ENCODE measurements around the gene KCNG3. TPM values are rescaled to one million over a fixed set of nuclear protein-coding genes. Genes with fewer than 3 reads are reported as not detected.

Gene KCNG3
- total RNA-seq, 5 donors from 2014 or later (not counting 1 experiment from before 2014, with no cell fraction given): 0.09 to 0.25 (median 0.15) TPM; not detected in 2

DNA sequence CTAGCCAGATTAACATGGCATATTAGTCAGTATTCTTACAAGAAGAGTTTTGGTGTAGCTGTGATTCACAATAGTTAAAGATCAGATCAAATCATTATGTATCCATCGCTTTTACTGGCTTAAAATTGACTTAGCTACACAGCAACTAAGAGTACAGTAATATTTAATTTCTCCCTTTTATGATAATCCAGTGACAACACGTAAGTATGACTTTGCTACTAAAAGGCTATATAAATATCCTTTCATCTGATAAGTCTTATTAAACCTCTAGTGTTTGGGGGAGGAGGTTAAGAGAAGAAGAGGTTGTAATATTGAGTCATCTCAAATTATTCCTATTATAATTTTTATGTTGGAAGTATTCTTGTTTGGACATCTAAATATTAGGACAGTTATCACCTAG is 51.0 kb downstream of the KCNG3 start:
- ChIA-PET POLR2A (no interaction called here), CTCF (no interaction called here)
- ATAC-seq (replicated peaks in 1 of 4): no peak
- Histone ChIP-seq H3K27me3 (replicated peaks in 1 of 2; ENCODE audit: control insufficient read depth in 2 of 2, extremely low read depth in 1 of 2, insufficient read depth in 2 of 2, low read length in 1 of 2) (no peaks in the 10 kb centered on the region), H3K4me1 (ENCODE audit: control insufficient read depth in 1 of 2, extremely low read depth in 1 of 2, insufficient read depth in 2 of 2, low read length in 2 of 2) (no peaks in the 10 kb centered on the region), H3K9me3 (no peaks in the 10 kb centered on the region), H3K27ac (ENCODE audit: low read length) (no peak overlapping the region), H3K4me3 (ENCODE audit: control insufficient read depth in 1 of 2, extremely low read depth in 1 of 2, low read length in 1 of 2) (no peak overlapping the region), H3K36me3 (ENCODE audit: control insufficient read depth in 2 of 2, extremely low read depth in 1 of 2, insufficient read depth in 1 of 2, low read length in 1 of 2) (no peaks in the 10 kb centered on the region)
- no CpG with 5 or more reads among the region's 2 CpGs for WGBS (ENCODE audit: insufficient coverage)
- H3K27ac Mint-ChIP-seq: no peak overlapping the region
- H3K36me3 Mint-ChIP-seq: no peaks in the 10 kb centered on the region
- H3K9me3 Mint-ChIP-seq: no peaks in the 10 kb centered on the region
- no peak for DNase-seq
- peaks cover 0 to 2% of the 10 kb centered on the region in 2 donors for H3K27me3 Mint-ChIP-seq
- no peak overlapping the region for H3K4me3 Mint-ChIP-seq
- H3K4me1 Mint-ChIP-seq: no peaks in the 10 kb centered on the region

- ChIA-PET POLR2A (no interaction called here), CTCF (no interaction called here)
- Mint-ChIP-seq H3K27ac (no peak overlapping the region), H3K36me3 (no peaks in the 10 kb centered on the region), H3K9me3 (no peaks in the 10 kb centered on the region), H3K4me1 (no peaks in the 10 kb centered on the region), H3K27me3 (peaks cover 0 to 9% of the 10 kb centered on the region in 2 donors), H3K4me3 (no peak overlapping the region)
- Histone ChIP-seq H3K9me3 (no peaks in the 10 kb centered on the region), H3K27ac (ENCODE audit: low read length) (no peak overlapping the region), H3K4me3 (ENCODE audit: control insufficient read depth in 1 of 2, extremely low read depth in 1 of 2, low read length in 1 of 2) (no peak overlapping the region), H3K4me1 (ENCODE audit: control insufficient read depth in 1 of 2, extremely low read depth in 1 of 2, insufficient read depth in 2 of 2, low read length in 2 of 2) (no peaks in the 10 kb centered on the region), H3K27me3 (replicated peaks in 1 of 2; ENCODE audit: control insufficient read depth in 2 of 2, extremely low read depth in 1 of 2, insufficient read depth in 2 of 2, low read length in 1 of 2) (no peaks in the 10 kb centered on the region), H3K36me3 (ENCODE audit: control insufficient read depth in 2 of 2, extremely low read depth in 1 of 2, insufficient read depth in 1 of 2, low read length in 1 of 2) (no peaks in the 10 kb centered on the region)
- DNase-seq (no peak), ATAC-seq (replicated peaks in 1 of 4) (no peak)
Measured at GRCh38 chr2:42438685-42439084, 55.1 kb downstream of the KCNG3 start.

DNA sequence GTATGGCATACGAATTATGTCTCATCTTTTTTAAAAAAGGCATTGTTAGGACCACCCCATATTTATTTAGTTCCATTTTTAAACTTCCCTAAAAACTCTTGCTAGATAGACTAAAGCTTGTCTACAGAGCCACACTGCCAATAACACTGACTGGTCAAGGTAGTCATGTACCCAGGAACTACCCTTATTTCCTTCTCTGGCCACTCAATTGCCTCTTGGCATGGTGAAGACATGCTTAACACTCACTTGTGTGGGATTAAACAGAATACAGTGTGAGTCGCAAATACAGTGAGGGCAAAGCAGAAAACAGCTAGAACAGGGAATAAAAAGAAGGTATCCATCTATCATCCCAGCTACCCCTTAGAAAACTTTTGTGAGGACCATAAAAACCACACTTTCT is 57.4 kb downstream of the KCNG3 start:
- POLR2A ChIA-PET: no interaction called here
- no CpG with 5 or more reads among the region's 2 CpGs for WGBS (ENCODE audit: insufficient coverage)
- no peaks in the 10 kb centered on the region for H3K36me3 Mint-ChIP-seq
- Histone ChIP-seq H3K36me3 (ENCODE audit: control insufficient read depth in 2 of 2, extremely low read depth in 1 of 2, insufficient read depth in 1 of 2, low read length in 1 of 2) (no peaks in the 10 kb centered on the region), H3K4me3 (ENCODE audit: control insufficient read depth in 1 of 2, extremely low read depth in 1 of 2, low read length in 1 of 2) (no peak overlapping the region), H3K9me3 (no peaks in the 10 kb centered on the region), H3K4me1 (ENCODE audit: control insufficient read depth in 1 of 2, extremely low read depth in 1 of 2, insufficient read depth in 2 of 2, low read length in 2 of 2) (no peaks in the 10 kb centered on the region), H3K27ac (ENCODE audit: low read length) (no peak overlapping the region), H3K27me3 (replicated peaks in 1 of 2; ENCODE audit: control insufficient read depth in 2 of 2, extremely low read depth in 1 of 2, insufficient read depth in 2 of 2, low read length in 1 of 2) (no peaks in the 10 kb centered on the region)
- DNase-seq (no peak), ATAC-seq (replicated peaks in 1 of 4) (no peak)
- H3K27me3 Mint-ChIP-seq: peaks cover 0 to 16% of the 10 kb centered on the region in 2 donors
- CTCF ChIA-PET: no interaction called here
- no peak overlapping the region for H3K27ac Mint-ChIP-seq
- no peaks in the 10 kb centered on the region for H3K9me3 Mint-ChIP-seq
- no peaks in the 10 kb centered on the region for H3K4me1 Mint-ChIP-seq
- H3K4me3 Mint-ChIP-seq: no peak overlapping the region

GRCh38 chr2:42435628-42436027 is 58.2 kb downstream of the KCNG3 start:
- H3K36me3 Mint-ChIP-seq: no peaks in the 10 kb centered on the region
- no peaks in the 10 kb centered on the region for H3K9me3 Mint-ChIP-seq
- DNase-seq (no peak), ATAC-seq (replicated peaks in 1 of 4) (no peak)
- no peak overlapping the region for H3K4me3 Mint-ChIP-seq
- no peak overlapping the region for H3K27ac Mint-ChIP-seq
- H3K4me1 Mint-ChIP-seq: no peaks in the 10 kb centered on the region
- Histone ChIP-seq H3K27me3 (replicated peaks in 1 of 2; ENCODE audit: control insufficient read depth in 2 of 2, extremely low read depth in 1 of 2, insufficient read depth in 2 of 2, low read length in 1 of 2) (no peaks in the 10 kb centered on the region), H3K27ac (ENCODE audit: low read length) (no peak overlapping the region), H3K9me3 (no peaks in the 10 kb centered on the region), H3K4me1 (ENCODE audit: control insufficient read depth in 1 of 2, extremely low read depth in 1 of 2, insufficient read depth in 2 of 2, low read length in 2 of 2) (no peaks in the 10 kb centered on the region), H3K4me3 (ENCODE audit: control insufficient read depth in 1 of 2, extremely low read depth in 1 of 2, low read length in 1 of 2) (no peak overlapping the region), H3K36me3 (ENCODE audit: control insufficient read depth in 2 of 2, extremely low read depth in 1 of 2, insufficient read depth in 1 of 2, low read length in 1 of 2) (no peaks in the 10 kb centered on the region)
- H3K27me3 Mint-ChIP-seq: peaks cover 0 to 16% of the 10 kb centered on the region in 2 donors
- WGBS (ENCODE audit: insufficient coverage): no CpG with 5 or more reads among the region's 2 CpGs
- ChIA-PET POLR2A (no interaction called here), CTCF (no interaction called here)

DNA sequence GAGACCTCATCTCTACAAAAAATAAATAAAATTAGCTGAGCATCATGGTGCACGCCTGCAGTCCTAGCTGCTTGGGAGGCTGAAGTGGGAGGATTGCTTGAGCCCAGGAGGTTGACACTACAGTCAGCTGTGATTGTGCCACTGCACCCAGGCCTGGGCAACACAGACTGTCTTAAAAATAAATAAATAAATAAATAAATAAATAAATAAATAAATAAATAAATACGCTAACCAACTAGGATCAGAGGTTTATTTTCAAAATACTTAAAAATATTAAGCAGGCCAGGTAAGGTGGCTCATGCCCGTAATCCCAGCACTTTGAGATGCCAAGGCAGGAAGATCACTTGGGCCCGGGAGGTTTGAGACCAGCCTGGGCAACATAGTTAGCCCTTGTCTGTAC is 63.6 kb downstream of the KCNG3 start:
- 100% methylated on average over 1 of the region's 4 CpGs for WGBS (ENCODE audit: insufficient coverage)
- H3K27me3 Mint-ChIP-seq: peaks cover 0 to 28% of the 10 kb centered on the region in 2 donors
- H3K4me1 ChIP-seq (ENCODE audit: control insufficient read depth in 1 of 2, extremely low read depth in 1 of 2, insufficient read depth in 2 of 2, low read length in 2 of 2): no peaks in the 10 kb centered on the region
- ChIA-PET CTCF (no interaction called here), POLR2A (no interaction called here)
- no peaks in the 10 kb centered on the region for H3K36me3 Mint-ChIP-seq
- H3K4me3 Mint-ChIP-seq: no peak overlapping the region
- no peaks in the 10 kb centered on the region for H3K36me3 ChIP-seq (ENCODE audit: control insufficient read depth in 2 of 2, extremely low read depth in 1 of 2, insufficient read depth in 1 of 2, low read length in 1 of 2)
- H3K27ac ChIP-seq (ENCODE audit: low read length): no peak overlapping the region
- H3K9me3 Mint-ChIP-seq: no peaks in the 10 kb centered on the region
- H3K4me3 ChIP-seq (ENCODE audit: control insufficient read depth in 1 of 2, extremely low read depth in 1 of 2, low read length in 1 of 2): no peak overlapping the region
- ATAC-seq (replicated peaks in 1 of 4) (no peak), DNase-seq (no peak)
- H3K4me1 Mint-ChIP-seq: no peaks in the 10 kb centered on the region
- no peaks in the 10 kb centered on the region for H3K9me3 ChIP-seq
- H3K27ac Mint-ChIP-seq: no peak overlapping the region
- H3K27me3 ChIP-seq (replicated peaks in 1 of 2; ENCODE audit: control insufficient read depth in 2 of 2, extremely low read depth in 1 of 2, insufficient read depth in 2 of 2, low read length in 1 of 2): peaks cover 0 to 3% of the 10 kb centered on the region in 2 experiments

- ChIA-PET CTCF (interaction anchor here in 1 of 2 donors (0.7 kb wide), 1 partner anchor 995 kb away, joined by 3 read pairs; no protein-coding TSS in a partner anchor), POLR2A (no interaction called here)
- Mint-ChIP-seq H3K36me3 (no peaks in the 10 kb centered on the region), H3K27ac (no peak overlapping the region), H3K4me3 (no peak overlapping the region), H3K27me3 (peaks cover 0 to 23% of the 10 kb centered on the region in 2 donors), H3K9me3 (no peaks in the 10 kb centered on the region), H3K4me1 (no peaks in the 10 kb centered on the region)
- H3K4me3 ChIP-seq (ENCODE audit: control insufficient read depth in 1 of 2, extremely low read depth in 1 of 2, low read length in 1 of 2): no peak overlapping the region
- H3K27ac ChIP-seq (ENCODE audit: low read length): no peak overlapping the region
- peaks cover 0 to 7% of the 10 kb centered on the region in 2 experiments for H3K27me3 ChIP-seq (replicated peaks in 1 of 2; ENCODE audit: control insufficient read depth in 2 of 2, extremely low read depth in 1 of 2, insufficient read depth in 2 of 2, low read length in 1 of 2)
- 92% methylated on average over 2 of the region's 2 CpGs for WGBS (ENCODE audit: insufficient coverage)
- no peaks in the 10 kb centered on the region for H3K4me1 ChIP-seq (ENCODE audit: control insufficient read depth in 1 of 2, extremely low read depth in 1 of 2, insufficient read depth in 2 of 2, low read length in 2 of 2)
- no peaks in the 10 kb centered on the region for H3K9me3 ChIP-seq
- no peak for DNase-seq
- no peaks in the 10 kb centered on the region for H3K36me3 ChIP-seq (ENCODE audit: control insufficient read depth in 2 of 2, extremely low read depth in 1 of 2, insufficient read depth in 1 of 2, low read length in 1 of 2)
- no peak for ATAC-seq (replicated peaks in 1 of 4)
Measured at GRCh38 chr2:42429352-42429751, 64.4 kb downstream of the KCNG3 start.

DNA sequence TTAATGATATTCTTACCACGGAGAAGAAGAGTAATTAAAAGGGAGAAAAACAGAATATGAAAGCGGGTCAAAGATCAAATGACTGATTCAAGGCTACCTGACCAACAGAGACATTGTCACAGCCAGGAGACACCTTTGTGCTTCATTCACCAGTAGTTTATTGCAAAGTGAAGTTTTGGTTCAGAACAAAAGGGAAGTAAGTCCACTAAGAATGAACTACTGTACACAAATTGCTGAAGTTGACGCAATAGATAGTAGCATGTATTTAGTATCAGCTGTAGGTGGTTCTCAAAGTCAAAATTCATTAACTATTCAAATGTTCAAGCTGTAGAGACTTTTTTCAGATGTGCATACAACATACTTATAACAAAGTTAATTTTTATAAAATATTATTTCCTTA is 68.1 kb downstream of the KCNG3 start:
- Mint-ChIP-seq H3K4me3 (no peak overlapping the region), H3K4me1 (peaks cover 0 to 8% (median 6%) of the 10 kb centered on the region in 3 donors), H3K36me3 (no peaks in the 10 kb centered on the region), H3K27ac (no peak overlapping the region), H3K27me3 (peaks cover 0 to 25% of the 10 kb centered on the region in 2 donors), H3K9me3 (no peaks in the 10 kb centered on the region)
- Histone ChIP-seq H3K36me3 (ENCODE audit: control insufficient read depth in 2 of 2, extremely low read depth in 1 of 2, insufficient read depth in 1 of 2, low read length in 1 of 2) (no peaks in the 10 kb centered on the region), H3K27me3 (replicated peaks in 1 of 2; ENCODE audit: control insufficient read depth in 2 of 2, extremely low read depth in 1 of 2, insufficient read depth in 2 of 2, low read length in 1 of 2) (peaks cover 0 to 7% of the 10 kb centered on the region in 2 experiments), H3K27ac (ENCODE audit: low read length) (no peak overlapping the region), H3K4me1 (ENCODE audit: control insufficient read depth in 1 of 2, extremely low read depth in 1 of 2, insufficient read depth in 2 of 2, low read length in 2 of 2) (no peaks in the 10 kb centered on the region), H3K9me3 (no peaks in the 10 kb centered on the region), H3K4me3 (ENCODE audit: control insufficient read depth in 1 of 2, extremely low read depth in 1 of 2, low read length in 1 of 2) (no peak overlapping the region)
- no CpG with 5 or more reads among the region's 3 CpGs for WGBS (ENCODE audit: insufficient coverage)
- POLR2A ChIA-PET: no interaction called here
- ATAC-seq (replicated peaks in 1 of 4) (no peak), DNase-seq (no peak)
- CTCF ChIA-PET: no interaction called here

Measured in T-cell (primary cell).